COLO668 (cell line): ENCODE measurements around the gene RTBDN.

Experiments
- DNase-seq: peaks from one replicate; lab custom pipeline; 2025; ENCODE audit not compliant: unreplicated experiment; lab: John Stamatoyannopoulos, UW

The RTBDN gene

GRCh38 chr19:12793290-12794195 lies 40.8 kb downstream of the RTBDN start:
- DNase-seq = peak; percentile 96

- DNase-seq = no peak
These were observed 41.5 kb downstream of the RTBDN start for GRCh38 chr19:12792853-12793289.

GRCh38 chr19:12792051-12792852 lies 42.1 kb downstream of the RTBDN start:
- DNase-seq = peak; percentile 88

GRCh38 chr19:12791345-12792050 lies 42.9 kb downstream of the RTBDN start, which contains the start of gene JUNB:
Gene JUNB, plus strand, starts transcription at chr19:12791486. Its CDS starts 286 bp downstream, at chr19:12791772.
- peak; percentile 96 for DNase-seq

- no peak for DNase-seq
These were observed 43.6 kb downstream of the RTBDN start for GRCh38 chr19:12790628-12791344.

GRCh38 chr19:12789904-12790619 lies 44.3 kb downstream of the RTBDN start:
- peak; percentile 98 for DNase-seq

GRCh38 chr19:12789098-12789903 lies 45.1 kb downstream of the RTBDN start:
- peak; percentile 82 for DNase-seq

GRCh38 chr19:12788682-12789097 lies 45.7 kb downstream of the RTBDN start:
- DNase-seq = peak; percentile 81

GRCh38 chr19:12788042-12788681 lies 46.2 kb downstream of the RTBDN start:
- DNase-seq = no peak

- DNase-seq = no peak
These were observed 46.9 kb downstream of the RTBDN start for GRCh38 chr19:12787458-12787857.

GRCh38 chr19:12786952-12787351 lies 47.4 kb downstream of the RTBDN start:
- DNase-seq = no peak

- DNase-seq = no peak
These were observed 48.1 kb downstream of the RTBDN start for GRCh38 chr19:12786141-12786870.

GRCh38 chr19:12785431-12786031 lies 48.8 kb downstream of the RTBDN start:
- DNase-seq = no peak

- DNase-seq = no peak
These were observed 49.4 kb downstream of the RTBDN start for GRCh38 chr19:12784871-12785430.

GRCh38 chr19:12784394-12784870 lies 49.9 kb downstream of the RTBDN start:
- no peak for DNase-seq

GRCh38 chr19:12783849-12784393 lies 50.5 kb downstream of the RTBDN start:
- DNase-seq = no peak
